GM12878 (cell line): ENCODE results near the gene MYBBP1A. TPM values are rescaled to one million over a fixed set of nuclear protein-coding genes. Genes with fewer than 3 reads are reported as not detected.

Source experiments
- ATAC-seq: fragments of 200-7000 bp; cut with Tn5 transposase; 3 replicates; pipeline ENCODE4 v1.9.1; 2020; ENCODE audit warnings: mild to moderate bottlenecking, moderate library complexity
- BruUV-seq: library from RNA; stranded (reverse); fragments of 400-500 nt; replicated peaks from 2 replicates; lab custom pipeline; 2021; lab: Mats Ljungman, UMichigan
- CTCF ChIA-PET: fragments of 300-600 bp; sonication (Branson Sonifier 250); formaldehyde crosslinking; extraction: SDS; loops from one replicate; lab custom pipeline; 2021; ENCODE audit warnings: inconsistent platforms; lab: Yijun Ruan, JAX
- POLR2A ChIA-PET: fragments of 350-600 bp; formaldehyde crosslinking; extraction: SDS; loops from one replicate; lab custom pipeline; 2021; ENCODE audit warnings: inconsistent platforms; lab: Charles Lee
- RAD21 ChIA-PET: fragments of 300-600 bp; sonication (Branson Sonifier 250); formaldehyde crosslinking; loops from one replicate; lab custom pipeline; 2023; ENCODE audit warnings: antibody characterized with exemption; ENCODE audit not compliant: unreplicated experiment; lab: Charles Lee
- SMC1A ChIA-PET: fragments of 300-600 bp; sonication (Branson Sonifier 250); formaldehyde crosslinking; loops from one replicate; lab custom pipeline; 2023; ENCODE audit not compliant: unreplicated experiment, uncharacterized antibody; lab: Charles Lee
- DNase-seq: peaks from one replicate; pipeline ENCODE4 v3.0.0-alpha.2; 2011; ENCODE audit warnings: low read depth, low spot score
- FAIRE-seq: peaks from 3 replicates; lab custom pipeline; 2011; peaks lifted over from hg19 to GRCh38; lab: Jason Lieb, UNC
- H2AFZ ChIP-seq: 2 replicates; pipeline ENCODE4 v1.6.0; 2011; ENCODE audit warnings: low read depth, low read length, control low read depth; ENCODE audit not compliant: control insufficient read depth
- H3K27ac ChIP-seq: 2 replicates; pipeline ENCODE4 v1.5.1; 2011; ENCODE audit warnings: control low read depth; ENCODE audit not compliant: control insufficient read depth, insufficient read depth
- H3K27me3 ChIP-seq, 2 experiments: replicated peaks in 1 of 2; 2 replicates each; pipeline versions ENCODE4 v1.6.0 to v1.6.1; 2011; ENCODE audit warnings: low read length in 1 of 2; ENCODE audit not compliant: control insufficient read depth in 2 of 2, insufficient read depth in 2 of 2
- H3K36me3 ChIP-seq, 2 experiments: 2 replicates each; pipeline ENCODE4 v1.5.1; 2011; ENCODE audit warnings: low read length in 1 of 2; ENCODE audit not compliant: control insufficient read depth in 2 of 2, insufficient read depth in 2 of 2
- H3K4me1 ChIP-seq: 2 replicates; pipeline ENCODE4 v1.6.1; 2011; ENCODE audit warnings: mild to moderate bottlenecking, low read length, moderate library complexity, mixed read lengths; ENCODE audit not compliant: control insufficient read depth, insufficient read depth
- H3K4me2 ChIP-seq: 2 replicates; pipeline ENCODE4 v1.6.0; 2011; ENCODE audit warnings: control low read depth; ENCODE audit not compliant: control insufficient read depth, insufficient read depth
- H3K4me3 ChIP-seq: fragments of 200-600 bp; sonication (generic); 2 replicates; pipeline ENCODE4 v1.5.1; 2016
- H3K79me2 ChIP-seq: 2 replicates; pipeline ENCODE4 v1.6.0; 2011; ENCODE audit warnings: low read length; ENCODE audit not compliant: control insufficient read depth, insufficient read depth
- H3K9ac ChIP-seq: 2 replicates; pipeline ENCODE4 v1.8.0; 2011; ENCODE audit warnings: low read length, control low read depth, mixed read lengths; ENCODE audit not compliant: control insufficient read depth, insufficient read depth
- H3K9me3 ChIP-seq: replicated peaks from 3 replicates; pipeline ENCODE4 v1.5.1; 2011; ENCODE audit warnings: mild to moderate bottlenecking, low read length; ENCODE audit not compliant: control insufficient read depth, insufficient read depth
- H4K20me1 ChIP-seq: 2 replicates; pipeline ENCODE4 v1.6.0; 2011; ENCODE audit not compliant: control insufficient read depth, insufficient read depth
- BACH1 ChIP-seq: fragments of 450-650 bp; IDR thresholded peaks from 2 replicates; pipeline ENCODE4 v1.6.1; 2017; ENCODE audit warnings: mild to moderate bottlenecking, borderline replicate concordance
- E2F4 ChIP-seq: IDR thresholded peaks from 2 replicates; pipeline ENCODE4 v1.6.1; 2012; ENCODE audit warnings: low read depth, low read length, improper control_type of control experiment
- KLF5 ChIP-seq: fragments of 450-650 bp; IDR thresholded peaks from 2 replicates; pipeline ENCODE4 v1.6.1; 2014; ENCODE audit warnings: mild to moderate bottlenecking; ENCODE audit not compliant: partially characterized antibody
- MEF2A ChIP-seq: IDR thresholded peaks from 2 replicates; pipeline ENCODE4 v1.6.1; 2011; ENCODE audit warnings: low read depth, mild to moderate bottlenecking, low read length, moderate library complexity; ENCODE audit not compliant: insufficient read depth
- NR2F1 ChIP-seq: fragments of 450-650 bp; conservative IDR thresholded peaks from 2 replicates; pipeline ENCODE4 v1.6.1; 2017; ENCODE audit warnings: mild to moderate bottlenecking
- NRF1 ChIP-seq: conservative IDR thresholded peaks from 2 replicates; pipeline ENCODE4 v1.6.1; 2011; ENCODE audit warnings: mild to moderate bottlenecking, low read depth, low read length, improper control_type of control experiment
- SP1 ChIP-seq: IDR thresholded peaks from one replicate; pipeline ENCODE4 v1.6.1; 2011; ENCODE audit warnings: low read depth, low read length
- ZBTB11 ChIP-seq: fragments of 450-650 bp; formaldehyde crosslinking; IDR thresholded peaks from 2 replicates; pipeline ENCODE4 v1.5.0; 2022; ENCODE audit warnings: mild to moderate bottlenecking, missing genetic modification characterization
- ZNF24 ChIP-seq: fragments of 450-650 bp; IDR thresholded peaks from 2 replicates; pipeline ENCODE4 v1.6.1; 2017; ENCODE audit warnings: antibody characterized with exemption, mild to moderate bottlenecking
- ZSCAN29 ChIP-seq: fragments of 450-650 bp; IDR thresholded peaks from 2 replicates; pipeline ENCODE4 v1.6.1; 2017; ENCODE audit warnings: mild to moderate bottlenecking, moderate library complexity
- WGBS: methylation state at CpG from one replicate; pipeline ENCODE4 v1.1.6; 2016; ENCODE audit warnings: low lambda C conversion rate; ENCODE audit not compliant: insufficient replicate concordance, insufficient coverage; ENCODE audit errors: missing lambda C conversion rate; 5-methylcytosine and 5-hydroxymethylcytosine counted together
- in situ Hi-C: fragments of 300-500 bp; cut with MboI; formaldehyde crosslinking; loops from 9 replicates; pipeline ENCODE4 v1.14.3; 2018; ENCODE audit warnings: mixed read lengths
- intact Hi-C: fragments of 100-400 bp; cut with micrococcal nuclease; formaldehyde crosslinking; loops from one replicate; pipeline ENCODE4 v1.14.2; 2022; ENCODE audit not compliant: unreplicated experiment
- polyA plus RNA-seq, 11 experiments: library from polyadenylated mRNA; depleted of rRNA in 4 of 11; unstranded in 6 of 11; stranded (reverse) in 5 of 11; fragments of >200 nt; fragmentation: Nextera tagmentation in 4 of 11; fragmentation: Illumina TruSeq in 1 of 11; extraction: Ambion mirVana in 4 of 11; extraction: Trizol in 1 of 11; gene quantifications; 1 replicate in 1 of 11; 2 replicates in 10 of 11; pipeline versions ENCODE4 v1.2.1 to v1.2.3, GENCODE V29; 2011 to 2016; ENCODE audit warnings: inconsistent platforms in 2 of 11, missing spikeins in 2 of 11, low read depth in 1 of 11
- total RNA-seq, 4 experiments: library from RNA; depleted of rRNA in 3 of 4; stranded (reverse); fragments of >200 nt in 3 of 4; fragmentation: Illumina TruSeq in 1 of 4; extraction: Trizol in 1 of 4; gene quantifications; 2 replicates each; pipeline versions ENCODE4 v1.2.1 to v1.2.3, GENCODE V29; 2013 to 2021

Gene MYBBP1A
- total and polyA plus RNA-seq, 10 of the 15 experiments (the other 5 are each of a cell fraction or from before 2014, with no cell fraction given): 2.5 to 121 (median 71.6) TPM

- Histone ChIP-seq H2AFZ (no peak overlapping the region), H3K4me3 (no peak overlapping the region), H4K20me1 (no peaks in the 10 kb centered on the region), H3K4me2 (no peak overlapping the region), H3K36me3 (no peaks in the 10 kb centered on the region), H3K27ac (no peak overlapping the region), H3K9me3 (no peaks in the 10 kb centered on the region), H3K9ac (no peak overlapping the region), H3K79me2 (no peaks in the 10 kb centered on the region), H3K27me3 (peaks cover 0 to 3% of the 10 kb centered on the region in 2 experiments; a peak in 1 of 4 replicates), H3K4me1 (peaks cover 6% of the 10 kb centered on the region; the same call in 1 of the 2 replicates)
- ChIA-PET RAD21 (no interaction called here), SMC1A (no interaction called here), POLR2A (no interaction called here), CTCF (no interaction called here)
- DNase-seq: no peak
- no peak for FAIRE-seq
- WGBS: 64% methylated on average over 8 of the region's 8 CpGs
- intact Hi-C loops (no loop called here), in situ Hi-C loops (no loop called here)
- no TSS peak for BruUV-seq
- no peak for ATAC-seq
- no peak for TF ChIP-seq ZSCAN29
- no peak for TF ChIP-seq MEF2A
Measured at GRCh38 chr17:4506892-4507291, 48.3 kb downstream of the MYBBP1A start.

GRCh38 chr17:4506175-4506813, 48.9 kb downstream of the MYBBP1A start:
- RAD21 ChIA-PET: no interaction called here
- DNase-seq: no peak
- Histone ChIP-seq H2AFZ (no peak overlapping the region), H3K4me1 (peaks cover 6% of the 10 kb centered on the region; the same call in 1 of the 2 replicates), H3K4me2 (no peak overlapping the region), H3K9ac (no peak overlapping the region), H3K27ac (no peak overlapping the region), H3K4me3 (no peak overlapping the region)
- no peak for FAIRE-seq
- in situ Hi-C loops: no loop called here
- no peak for ATAC-seq
- TF ChIP-seq KLF5 (no peak), SP1 (no peak), NR2F1 (no peak), ZNF24 (no peak), NRF1 (no peak), ZBTB11 (CRISPR knock-in tag) (no peak), BACH1 (no peak), E2F4 (no peak)
- TF ChIP-seq, all 136 proteins: peak for 0
- 46% methylated on average over 13 of the region's 13 CpGs for WGBS
- Histone ChIP-seq H3K36me3 (no peaks in the 10 kb centered on the region), H4K20me1 (no peaks in the 10 kb centered on the region), H3K27me3 (peaks cover under 1 to 3% of the 10 kb centered on the region in 2 experiments; a peak in 3 of 4 replicates), H3K9me3 (no peaks in the 10 kb centered on the region), H3K79me2 (no peaks in the 10 kb centered on the region)
- ChIA-PET SMC1A (no interaction called here), POLR2A (no interaction called here), CTCF (no interaction called here)
- BruUV-seq: no TSS peak
- intact Hi-C loops: no loop called here
